ENCODE data around the gene ATP1A4. TPM values are rescaled to one million over a fixed set of nuclear protein-coding genes. Genes with fewer than 3 reads are reported as not detected.

Gene ATP1A4
- total and polyA plus RNA-seq, 2 of the 13 experiments (the other 11 are each of a cell fraction or from before 2014, with no cell fraction given): not detected

DNA sequence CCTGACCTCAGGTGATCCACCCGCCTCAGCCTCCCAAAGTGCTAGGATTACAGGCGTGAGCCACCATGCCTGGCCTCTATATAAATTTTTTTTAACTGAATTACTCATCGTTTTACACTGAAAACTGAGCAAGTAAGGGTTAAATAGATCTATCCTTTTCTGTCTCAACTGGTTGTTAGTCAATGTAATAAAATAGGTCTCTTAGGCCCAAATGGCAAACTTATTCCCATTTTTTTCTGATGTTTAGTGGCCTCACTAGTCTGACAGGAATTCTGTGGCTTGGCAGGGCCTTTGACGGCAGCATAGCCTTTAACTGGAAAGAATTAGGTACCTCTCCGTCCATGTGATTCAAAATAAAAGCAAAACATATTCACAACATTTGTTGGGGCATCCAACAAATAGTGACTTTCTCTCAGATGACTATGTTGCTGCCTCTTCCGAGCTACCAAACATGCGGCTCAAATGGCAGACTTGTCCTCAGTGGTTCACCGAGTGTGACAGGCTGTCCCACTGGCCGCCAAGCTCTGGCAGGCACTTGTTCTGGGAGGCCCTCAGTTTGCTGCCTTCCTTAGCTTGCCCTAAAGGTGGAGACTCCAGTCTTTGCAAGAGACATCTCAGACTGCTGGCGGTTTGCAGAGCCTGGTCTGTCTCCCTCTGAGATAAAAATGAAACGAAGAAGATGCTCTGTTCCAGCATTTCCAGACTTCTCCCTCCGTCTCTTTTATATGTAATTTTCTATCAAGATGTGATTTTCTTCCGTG, 17.4 kb downstream of the ATP1A4 start (continued):
- TF ChIP-seq, protein P1, sequence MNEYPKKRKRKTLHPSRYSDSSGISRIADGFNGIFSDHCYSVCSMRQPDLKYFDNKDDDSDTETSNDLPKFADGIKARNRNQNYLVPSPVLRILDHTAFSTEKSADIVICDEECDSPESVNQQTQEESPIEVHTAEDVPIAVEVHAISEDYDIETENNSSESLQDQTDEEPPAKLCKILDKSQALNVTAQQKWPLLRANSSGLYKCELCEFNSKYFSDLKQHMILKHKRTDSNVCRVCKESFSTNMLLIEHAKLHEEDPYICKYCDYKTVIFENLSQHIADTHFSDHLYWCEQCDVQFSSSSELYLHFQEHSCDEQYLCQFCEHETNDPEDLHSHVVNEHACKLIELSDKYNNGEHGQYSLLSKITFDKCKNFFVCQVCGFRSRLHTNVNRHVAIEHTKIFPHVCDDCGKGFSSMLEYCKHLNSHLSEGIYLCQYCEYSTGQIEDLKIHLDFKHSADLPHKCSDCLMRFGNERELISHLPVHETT (CRISPR knock-in tag; conservative IDR thresholded peaks at IDR 0.05): no peak
- TF ChIP-seq SALL2 (CRISPR knock-in tag; IDR thresholded peaks at IDR 0.05) (no peak), NPAS2 (CRISPR knock-in tag; IDR thresholded peaks at IDR 0.05; ENCODE audit: borderline replicate concordance) (no peak), ZFP82 (CRISPR knock-in tag; IDR thresholded peaks at IDR 0.05; ENCODE audit: borderline replicate concordance) (no peak), JARID2 (CRISPR knock-in tag; IDR thresholded peaks at IDR 0.05; ENCODE audit: insufficient replicate concordance) (no peak), NCOA1 (CRISPR knock-in tag; IDR thresholded peaks at IDR 0.05) (no peak), NFE2L2 (IDR thresholded peaks at IDR 0.05; ENCODE audit: low read length) (no peak), KLF9 (CRISPR knock-in tag; IDR thresholded peaks at IDR 0.05; ENCODE audit: low read depth) (no peak)
- TF ChIP-seq, protein P2, sequence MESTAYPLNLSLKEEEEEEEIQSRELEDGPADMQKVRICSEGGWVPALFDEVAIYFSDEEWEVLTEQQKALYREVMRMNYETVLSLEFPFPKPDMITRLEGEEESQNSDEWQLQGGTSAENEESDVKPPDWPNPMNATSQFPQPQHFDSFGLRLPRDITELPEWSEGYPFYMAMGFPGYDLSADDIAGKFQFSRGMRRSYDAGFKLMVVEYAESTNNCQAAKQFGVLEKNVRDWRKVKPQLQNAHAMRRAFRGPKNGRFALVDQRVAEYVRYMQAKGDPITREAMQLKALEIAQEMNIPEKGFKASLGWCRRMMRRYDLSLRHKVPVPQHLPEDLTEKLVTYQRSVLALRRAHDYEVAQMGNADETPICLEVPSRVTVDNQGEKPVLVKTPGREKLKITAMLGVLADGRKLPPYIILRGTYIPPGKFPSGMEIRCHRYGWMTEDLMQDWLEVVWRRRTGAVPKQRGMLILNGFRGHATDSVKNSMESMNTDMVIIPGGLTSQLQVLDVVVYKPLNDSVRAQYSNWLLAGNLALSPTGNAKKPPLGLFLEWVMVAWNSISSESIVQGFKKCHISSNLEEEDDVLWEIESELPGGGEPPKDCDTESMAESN (CRISPR knock-in tag; conservative IDR thresholded peaks at IDR 0.05): no peak

All from HepG2 (cell line).